B cell (primary cell): ENCODE data around the gene SCAF11.

Source experiments
- EZH2 ChIP-seq: IDR thresholded peaks from 2 replicates; pipeline ENCODE4 v1.6.1; 2012; ENCODE audit warnings: borderline replicate concordance, low read depth, mild to moderate bottlenecking, moderate library complexity, low read length; ENCODE audit not compliant: insufficient read depth, poor library complexity, severe bottlenecking
- TF ChIP-seq, protein P1 (sequence below): fragments of 200-600 bp; IDR thresholded peaks from one replicate; pipeline ENCODE4 v1.8.0; 2022; ENCODE audit warnings: antibody characterized with exemption, mild to moderate bottlenecking

DNA sequence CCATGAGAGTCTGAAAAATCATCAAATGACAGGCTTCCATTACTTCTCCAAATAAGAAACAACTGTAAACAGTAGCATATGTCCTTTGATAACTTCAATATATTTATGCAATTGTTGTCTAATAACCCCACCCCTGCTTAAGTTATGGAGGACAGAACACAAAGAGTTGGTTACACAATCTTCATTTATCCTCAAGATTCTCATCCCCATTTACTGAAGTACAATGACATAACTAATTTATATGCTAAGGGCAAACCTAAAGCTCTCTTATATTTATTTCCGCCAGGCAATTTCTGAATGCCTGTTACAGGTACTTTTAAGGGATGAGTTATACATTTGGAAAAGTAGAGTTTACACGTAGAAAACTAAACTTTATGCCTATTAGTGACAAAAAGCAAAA lies 12.3 kb downstream of the SCAF11 start:
- TF ChIP-seq, protein P1, sequence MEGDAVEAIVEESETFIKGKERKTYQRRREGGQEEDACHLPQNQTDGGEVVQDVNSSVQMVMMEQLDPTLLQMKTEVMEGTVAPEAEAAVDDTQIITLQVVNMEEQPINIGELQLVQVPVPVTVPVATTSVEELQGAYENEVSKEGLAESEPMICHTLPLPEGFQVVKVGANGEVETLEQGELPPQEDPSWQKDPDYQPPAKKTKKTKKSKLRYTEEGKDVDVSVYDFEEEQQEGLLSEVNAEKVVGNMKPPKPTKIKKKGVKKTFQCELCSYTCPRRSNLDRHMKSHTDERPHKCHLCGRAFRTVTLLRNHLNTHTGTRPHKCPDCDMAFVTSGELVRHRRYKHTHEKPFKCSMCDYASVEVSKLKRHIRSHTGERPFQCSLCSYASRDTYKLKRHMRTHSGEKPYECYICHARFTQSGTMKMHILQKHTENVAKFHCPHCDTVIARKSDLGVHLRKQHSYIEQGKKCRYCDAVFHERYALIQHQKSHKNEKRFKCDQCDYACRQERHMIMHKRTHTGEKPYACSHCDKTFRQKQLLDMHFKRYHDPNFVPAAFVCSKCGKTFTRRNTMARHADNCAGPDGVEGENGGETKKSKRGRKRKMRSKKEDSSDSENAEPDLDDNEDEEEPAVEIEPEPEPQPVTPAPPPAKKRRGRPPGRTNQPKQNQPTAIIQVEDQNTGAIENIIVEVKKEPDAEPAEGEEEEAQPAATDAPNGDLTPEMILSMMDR: no peak
- TF ChIP-seq EZH2: no peak
